ENCODE results near the gene LBHD2.

The LBHD2 gene

GRCh38 chr14:103139132-103140025 lies 55.4 kb downstream of the LBHD2 start:
- TF ChIP-seq JUND (IDR thresholded peaks at IDR 0.05; ENCODE audit: low read depth) = no peak
- in situ Hi-C loops (cut with HindIII; ENCODE audit: low pct_unique_long_range_greater_than_20kb, low sequenced_read_pairs) = no loop called here
- no peak for DNase-seq (ENCODE audit: low read depth in 1 of 2, low spot score in 1 of 2)

Measured in T47D (cell line).